Upper lobe of left lung (tissue), 6 donors: Measurements from ENCODE around the gene TFCP2L1. TPM values are rescaled to one million over a fixed set of nuclear protein-coding genes. Genes with fewer than 3 reads are reported as not detected.

Experiments
- ATAC-seq, 2 donors: fragments of 200-7000 bp; cut with Tn5 transposase; one replicate each; pipeline ENCODE4 v1.9.1; 2022; ENCODE audit warnings: mild to moderate bottlenecking in 2 of 2, moderate library complexity in 2 of 2; ENCODE audit not compliant: low FRiP score in 2 of 2
- DNase-seq, 2 donors: peaks; one replicate each; pipeline ENCODE4 v3.0.0-alpha.2; 2019 to 2020
- H3K27ac ChIP-seq, 4 donors: fragments of 200-600 bp; sonication (generic); one replicate each; pipeline ENCODE4 v1.5.1; 2016 to 2019
- H3K27me3 ChIP-seq, 4 donors: fragments of 200-600 bp; sonication (generic); one replicate each; pipeline ENCODE4 v1.5.1; 2017 to 2019
- H3K36me3 ChIP-seq, 4 donors: fragments of 200-600 bp; sonication (generic); one replicate each; pipeline ENCODE4 v1.5.1; 2016 to 2019
- H3K4me1 ChIP-seq, 4 donors: fragments of 200-600 bp; sonication (generic); one replicate each; pipeline ENCODE4 v1.5.1; 2018 to 2019
- H3K4me3 ChIP-seq, 4 donors: fragments of 200-600 bp; sonication (generic); one replicate each; pipeline ENCODE4 v1.5.1; 2017 to 2019; ENCODE audit warnings: mild to moderate bottlenecking in 2 of 4, moderate library complexity in 1 of 4
- H3K9me3 ChIP-seq, 4 donors: fragments of 200-600 bp; sonication (generic); one replicate each; pipeline ENCODE4 v1.5.1; 2018 to 2019
- EP300 ChIP-seq, 4 donors: sonication (generic); formaldehyde crosslinking; IDR thresholded peaks; one replicate each; pipeline ENCODE4 v1.5.1; 2017; ENCODE audit warnings: antibody characterized with exemption in 4 of 4, control low read depth in 2 of 4
- POLR2A ChIP-seq, 4 donors: fragments of 450-650 bp; IDR thresholded peaks; one replicate each; pipeline ENCODE4 v1.5.1; 2016 to 2017; ENCODE audit warnings: antibody characterized with exemption in 4 of 4, mild to moderate bottlenecking in 2 of 4
- POLR2AphosphoS5 ChIP-seq, 2 donors: sonication (generic); formaldehyde crosslinking; IDR thresholded peaks; one replicate each; pipeline ENCODE4 v1.5.1; 2017; ENCODE audit warnings: antibody characterized with exemption in 2 of 2
- WGBS, 2 donors: methylation state at CpG; one replicate each; pipeline ENCODE4 v1.1.5; 2017 to 2018; 5-methylcytosine and 5-hydroxymethylcytosine counted together
- total RNA-seq, 6 donors: library from RNA; depleted of rRNA in 4 of 6; stranded (reverse); fragments of >200 nt in 4 of 6; gene quantifications; one replicate each; pipeline versions ENCODE4 v1.1.0 to v1.2.1, GENCODE V29; 2016 to 2021
- TF ChIP-seq, protein P1 (sequence below), 6 experiments: fragments of 450-650 bp in 4 of 6; fragments of 200-600 bp in 2 of 6; sonication (generic) in 2 of 6; IDR thresholded peaks; one replicate each; pipeline ENCODE4 v1.5.1; 2016 to 2019; ENCODE audit warnings: antibody characterized with exemption in 6 of 6
- donor health status: DM: no; HTN: no; CAD: no; lungs with moderate emphysema.
- donor health status: DM: no; HTN: yes; CAD: no; lungs with severe emphysema.

Gene TFCP2L1
- total RNA-seq, 6 donors from 2014 or later = 15.3 to 47.1 (median 33.7) TPM

DNA sequence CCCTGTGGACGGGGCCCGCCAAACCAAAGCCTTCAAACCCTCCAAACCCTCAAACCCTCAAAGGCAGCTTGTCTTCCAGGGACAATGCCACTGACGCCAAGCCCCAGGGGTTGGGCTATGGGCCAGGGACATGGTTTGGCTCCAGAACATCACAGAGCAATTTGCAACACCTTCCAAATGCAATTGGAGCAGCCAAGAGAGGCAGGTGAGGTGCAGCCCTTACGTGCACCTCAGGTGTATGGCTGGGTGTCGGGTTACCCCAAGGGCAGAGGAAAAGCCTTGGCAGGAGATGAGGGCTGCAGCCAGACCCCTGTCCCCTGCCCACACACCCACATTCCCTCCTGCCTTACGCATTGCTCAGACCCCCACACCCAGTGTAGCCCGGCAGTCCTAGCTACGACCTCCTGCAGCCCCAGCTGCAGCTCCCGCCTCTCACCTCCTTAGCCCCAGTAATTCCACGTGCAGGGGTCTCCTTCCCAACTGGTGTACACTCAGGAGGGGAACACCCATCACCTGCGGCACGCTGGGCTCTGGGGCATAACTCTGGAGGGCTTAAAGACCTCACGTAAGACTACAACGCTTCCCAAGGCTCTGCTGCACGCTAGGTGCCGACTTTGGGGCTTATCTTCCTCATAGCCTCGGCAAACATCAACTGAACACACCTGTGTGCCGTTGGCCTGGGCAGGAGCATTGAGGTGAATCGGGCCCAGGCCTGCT is 88.7 kb downstream of the TFCP2L1 start:
- WGBS, 2 donors = 84 to 86% methylated on average over 14 to 19 of the region's 19 CpGs
- peak overlapping the region; percentile 86 to 95 (median 88) for H3K27ac ChIP-seq
- TF ChIP-seq POLR2A (IDR thresholded peaks at IDR 0.05) = no peak
- peak in 1 of 4 donors; percentile 77 for TF ChIP-seq EP300 (IDR thresholded peaks at IDR 0.05)
- no peak for TF ChIP-seq POLR2AphosphoS5 (IDR thresholded peaks at IDR 0.05)
- TF ChIP-seq, protein P1, sequence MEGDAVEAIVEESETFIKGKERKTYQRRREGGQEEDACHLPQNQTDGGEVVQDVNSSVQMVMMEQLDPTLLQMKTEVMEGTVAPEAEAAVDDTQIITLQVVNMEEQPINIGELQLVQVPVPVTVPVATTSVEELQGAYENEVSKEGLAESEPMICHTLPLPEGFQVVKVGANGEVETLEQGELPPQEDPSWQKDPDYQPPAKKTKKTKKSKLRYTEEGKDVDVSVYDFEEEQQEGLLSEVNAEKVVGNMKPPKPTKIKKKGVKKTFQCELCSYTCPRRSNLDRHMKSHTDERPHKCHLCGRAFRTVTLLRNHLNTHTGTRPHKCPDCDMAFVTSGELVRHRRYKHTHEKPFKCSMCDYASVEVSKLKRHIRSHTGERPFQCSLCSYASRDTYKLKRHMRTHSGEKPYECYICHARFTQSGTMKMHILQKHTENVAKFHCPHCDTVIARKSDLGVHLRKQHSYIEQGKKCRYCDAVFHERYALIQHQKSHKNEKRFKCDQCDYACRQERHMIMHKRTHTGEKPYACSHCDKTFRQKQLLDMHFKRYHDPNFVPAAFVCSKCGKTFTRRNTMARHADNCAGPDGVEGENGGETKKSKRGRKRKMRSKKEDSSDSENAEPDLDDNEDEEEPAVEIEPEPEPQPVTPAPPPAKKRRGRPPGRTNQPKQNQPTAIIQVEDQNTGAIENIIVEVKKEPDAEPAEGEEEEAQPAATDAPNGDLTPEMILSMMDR (IDR thresholded peaks at IDR 0.05) = no peak
- no peaks in the 10 kb centered on the region for H3K9me3 ChIP-seq
- no peaks in the 10 kb centered on the region for H3K27me3 ChIP-seq
- DNase-seq (peak in 1 of 2 donors; percentile 77), ATAC-seq (peak in 1 of 2 donors; percentile 27)
- no peaks in the 10 kb centered on the region for H3K36me3 ChIP-seq
- no peak overlapping the region for H3K4me3 ChIP-seq
- H3K4me1 ChIP-seq = peaks cover 10 to 45% (median 33%) of the 10 kb centered on the region in 4 donors

DNA sequence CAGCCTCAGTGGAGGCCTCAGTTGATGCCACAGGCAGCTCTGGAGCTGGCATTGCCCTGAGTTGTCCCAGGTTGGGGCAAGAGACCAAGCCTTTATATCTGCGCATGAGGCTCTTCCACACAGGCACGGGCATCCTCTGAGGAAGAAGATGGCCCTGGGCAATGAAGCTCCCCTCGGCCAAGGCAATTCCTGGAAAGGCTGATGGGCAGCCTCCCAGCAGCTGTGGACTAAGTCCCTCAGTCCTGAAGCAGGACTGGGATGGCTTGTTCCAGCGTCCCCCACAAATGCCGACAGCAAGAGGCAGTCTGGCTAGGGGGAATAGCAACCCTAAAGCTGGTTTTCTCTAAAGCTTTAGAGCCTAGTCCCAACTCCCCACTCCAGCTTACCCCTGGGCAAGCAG is 90.0 kb downstream of the TFCP2L1 start:
- Histone ChIP-seq H3K27ac (no peak overlapping the region), H3K27me3 (no peaks in the 10 kb centered on the region), H3K4me1 (peaks cover 10 to 40% (median 33%) of the 10 kb centered on the region in 4 donors)

DNA sequence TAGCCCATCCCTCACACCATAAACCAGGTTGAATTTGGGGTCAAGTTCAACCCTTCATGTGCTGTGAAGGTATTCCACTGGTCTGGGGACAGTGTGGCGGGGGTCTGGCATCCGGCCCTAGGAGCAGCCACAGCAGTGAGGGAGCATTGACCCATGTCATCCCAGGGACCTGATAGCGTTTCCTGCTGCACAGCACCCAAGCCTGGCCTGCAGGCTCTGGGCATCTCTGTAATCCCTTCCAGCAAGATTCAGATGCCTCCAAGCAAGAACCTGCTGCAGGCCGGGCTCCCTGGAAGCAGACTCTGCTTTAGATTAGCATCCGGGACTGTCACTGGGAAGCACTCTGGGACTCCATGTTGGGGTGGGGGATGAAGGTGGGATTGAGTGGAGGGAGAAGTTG is 90.4 kb downstream of the TFCP2L1 start:
- Histone ChIP-seq H3K9me3 (no peaks in the 10 kb centered on the region), H3K4me1 (peaks cover 10 to 36% (median 33%) of the 10 kb centered on the region in 4 donors), H3K4me3 (no peak overlapping the region), H3K36me3 (no peaks in the 10 kb centered on the region), H3K27me3 (no peaks in the 10 kb centered on the region), H3K27ac (no peak overlapping the region)
- WGBS, 2 donors = 85 to 98% methylated on average over 3 to 5 of the region's 5 CpGs
- TF ChIP-seq POLR2A (IDR thresholded peaks at IDR 0.05) (no peak), POLR2AphosphoS5 (IDR thresholded peaks at IDR 0.05) (no peak), EP300 (IDR thresholded peaks at IDR 0.05) (no peak)
- TF ChIP-seq, protein P1 (IDR thresholded peaks at IDR 0.05) = no peak
- ATAC-seq (no peak), DNase-seq (no peak)

More for the DNA sequence above, 90.0 kb downstream of the TFCP2L1 start:
- Histone ChIP-seq H3K36me3 (no peaks in the 10 kb centered on the region), H3K9me3 (no peaks in the 10 kb centered on the region), H3K4me3 (no peak overlapping the region)
- TF ChIP-seq POLR2AphosphoS5 (IDR thresholded peaks at IDR 0.05) (no peak), POLR2A (IDR thresholded peaks at IDR 0.05) (no peak), EP300 (IDR thresholded peaks at IDR 0.05) (no peak)
- TF ChIP-seq, protein P1 (IDR thresholded peaks at IDR 0.05) = no peak
- DNase-seq (no peak), ATAC-seq (no peak)
- WGBS, 2 donors = 60 to 67% methylated on average over 2 to 5 of the region's 5 CpGs

DNA sequence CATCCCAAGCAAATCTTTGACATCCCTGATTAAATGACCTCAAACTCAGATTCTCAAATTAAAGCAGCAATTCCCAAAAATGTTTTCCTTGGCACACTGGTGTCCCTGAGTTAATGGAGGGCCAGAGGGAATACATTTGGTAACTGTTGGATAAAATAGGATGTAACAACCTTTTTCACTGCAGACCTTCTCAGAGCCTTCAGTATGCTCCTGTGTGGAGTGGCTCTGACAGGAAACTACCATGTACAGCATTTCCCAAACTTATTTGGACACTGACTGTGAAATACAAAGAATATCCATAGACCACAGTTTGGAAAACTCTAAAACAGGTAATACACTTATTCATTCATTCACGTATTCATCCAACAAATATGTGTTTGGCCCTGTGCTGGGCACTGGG is 91.8 kb downstream of the TFCP2L1 start:
- no peak for TF ChIP-seq POLR2A (IDR thresholded peaks at IDR 0.05)
- no peak for TF ChIP-seq POLR2AphosphoS5 (IDR thresholded peaks at IDR 0.05)
- TF ChIP-seq, protein P1 (IDR thresholded peaks at IDR 0.05) = no peak
- no peak for TF ChIP-seq EP300 (IDR thresholded peaks at IDR 0.05)
- DNase-seq (no peak), ATAC-seq (no peak)
- H3K9me3 ChIP-seq = no peaks in the 10 kb centered on the region
- WGBS, 2 donors = 90 to 96% methylated on average over 1 of the region's 1 CpG
- no peak overlapping the region for H3K4me3 ChIP-seq
- no peaks in the 10 kb centered on the region for H3K27me3 ChIP-seq
- H3K4me1 ChIP-seq = peaks cover 10 to 29% (median 25%) of the 10 kb centered on the region in 4 donors
- H3K27ac ChIP-seq = no peak overlapping the region
- H3K36me3 ChIP-seq = no peaks in the 10 kb centered on the region
